Parathyroid adenoma (tissue), 2 donors: Measurements from ENCODE around the gene HOXC13.

ENCODE experiments used
- H2AFZ ChIP-seq: fragments of 300-600 bp; sonication (generic); one replicate; pipeline ENCODE4 v1.7.0; 2017; ENCODE audit warnings: antibody characterized with exemption, mild to moderate bottlenecking
- H3K27ac ChIP-seq: fragments of 300-600 bp; sonication (generic); one replicate; pipeline ENCODE4 v1.7.0; 2017
- H3K27me3 ChIP-seq: fragments of 300-600 bp; sonication (generic); one replicate; pipeline ENCODE4 v1.7.0; 2017; ENCODE audit warnings: low read length; ENCODE audit not compliant: control insufficient read depth, insufficient read depth
- H3K36me3 ChIP-seq: fragments of 300-600 bp; sonication (generic); one replicate; pipeline ENCODE4 v1.7.0; 2017; ENCODE audit warnings: low read length; ENCODE audit not compliant: control insufficient read depth, insufficient read depth
- H3K4me1 ChIP-seq: fragments of 300-600 bp; sonication (generic); one replicate; pipeline ENCODE4 v1.7.0; 2017; ENCODE audit warnings: control low read depth
- H3K4me2 ChIP-seq: fragments of 300-600 bp; sonication (generic); one replicate; pipeline ENCODE4 v1.7.0; 2017; ENCODE audit warnings: low read length
- H3K4me3 ChIP-seq: fragments of 300-600 bp; sonication (generic); one replicate; pipeline ENCODE4 v1.7.0; 2017; ENCODE audit warnings: low read depth, low read length
- H3K79me2 ChIP-seq: fragments of 300-600 bp; sonication (generic); one replicate; pipeline ENCODE4 v1.7.0; 2017; ENCODE audit warnings: control low read depth
- H3K9ac ChIP-seq: fragments of 300-600 bp; sonication (generic); one replicate; pipeline ENCODE4 v1.7.0; 2017; ENCODE audit warnings: mild to moderate bottlenecking
- H3K9me3 ChIP-seq: fragments of 300-600 bp; sonication (generic); one replicate; pipeline ENCODE4 v1.7.0; 2017; ENCODE audit warnings: low read length; ENCODE audit not compliant: control insufficient read depth
- TF ChIP-seq, protein P1 (sequence below): fragments of 300-600 bp; sonication (generic); IDR thresholded peaks from one replicate; pipeline ENCODE4 v1.7.0; 2017; ENCODE audit warnings: antibody characterized with exemption, mild to moderate bottlenecking
- donor health status: primary hyperparathyroidism.

The HOXC13 gene

DNA sequence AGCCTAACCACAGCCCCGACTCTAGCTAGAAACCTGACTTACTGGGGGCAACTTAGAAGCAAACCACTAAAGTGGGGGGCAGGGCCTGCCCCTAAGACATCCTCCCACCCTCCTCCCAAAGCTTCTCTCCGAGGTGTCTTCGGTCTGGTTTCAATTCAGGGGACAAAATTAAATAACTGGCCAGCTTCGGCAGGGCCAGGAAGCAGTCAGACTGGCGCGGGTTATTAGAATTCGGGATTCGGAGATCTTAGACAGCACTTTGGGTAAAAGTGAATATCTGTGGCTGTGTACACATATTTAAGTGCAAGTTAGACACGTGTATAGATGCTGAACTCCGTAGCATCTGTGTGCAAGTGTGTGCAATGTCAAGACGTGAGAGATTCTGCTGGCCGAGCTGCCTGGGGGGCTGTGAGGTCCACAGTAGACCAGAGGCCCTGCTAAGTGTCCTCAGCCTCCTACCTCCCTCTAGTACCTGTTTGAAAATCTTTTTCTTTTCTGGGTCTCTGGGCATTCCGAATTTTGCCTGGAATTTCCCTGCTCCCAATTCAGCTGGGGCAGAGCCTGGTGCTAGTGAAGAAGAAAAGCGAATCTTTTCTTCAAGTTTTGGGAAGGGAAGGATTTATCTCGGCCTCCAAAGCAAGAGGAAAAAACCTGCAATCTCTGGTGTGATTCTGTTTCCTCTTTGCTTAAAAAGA lies 42.3 kb downstream of the HOXC13 start:
- H3K9me3 ChIP-seq = no peaks in the 10 kb centered on the region
- H3K4me3 ChIP-seq = no peak overlapping the region
- H3K9ac ChIP-seq = no peak overlapping the region
- no peak overlapping the region for H2AFZ ChIP-seq
- no peaks in the 10 kb centered on the region for H3K4me1 ChIP-seq
- peaks cover 38% of the 10 kb centered on the region for H3K27me3 ChIP-seq
- H3K36me3 ChIP-seq = no peaks in the 10 kb centered on the region
- TF ChIP-seq, protein P1, sequence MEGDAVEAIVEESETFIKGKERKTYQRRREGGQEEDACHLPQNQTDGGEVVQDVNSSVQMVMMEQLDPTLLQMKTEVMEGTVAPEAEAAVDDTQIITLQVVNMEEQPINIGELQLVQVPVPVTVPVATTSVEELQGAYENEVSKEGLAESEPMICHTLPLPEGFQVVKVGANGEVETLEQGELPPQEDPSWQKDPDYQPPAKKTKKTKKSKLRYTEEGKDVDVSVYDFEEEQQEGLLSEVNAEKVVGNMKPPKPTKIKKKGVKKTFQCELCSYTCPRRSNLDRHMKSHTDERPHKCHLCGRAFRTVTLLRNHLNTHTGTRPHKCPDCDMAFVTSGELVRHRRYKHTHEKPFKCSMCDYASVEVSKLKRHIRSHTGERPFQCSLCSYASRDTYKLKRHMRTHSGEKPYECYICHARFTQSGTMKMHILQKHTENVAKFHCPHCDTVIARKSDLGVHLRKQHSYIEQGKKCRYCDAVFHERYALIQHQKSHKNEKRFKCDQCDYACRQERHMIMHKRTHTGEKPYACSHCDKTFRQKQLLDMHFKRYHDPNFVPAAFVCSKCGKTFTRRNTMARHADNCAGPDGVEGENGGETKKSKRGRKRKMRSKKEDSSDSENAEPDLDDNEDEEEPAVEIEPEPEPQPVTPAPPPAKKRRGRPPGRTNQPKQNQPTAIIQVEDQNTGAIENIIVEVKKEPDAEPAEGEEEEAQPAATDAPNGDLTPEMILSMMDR = no peak
- no peaks in the 10 kb centered on the region for H3K79me2 ChIP-seq
- H3K27ac ChIP-seq = no peak overlapping the region
- H3K4me2 ChIP-seq = no peak overlapping the region

DNA sequence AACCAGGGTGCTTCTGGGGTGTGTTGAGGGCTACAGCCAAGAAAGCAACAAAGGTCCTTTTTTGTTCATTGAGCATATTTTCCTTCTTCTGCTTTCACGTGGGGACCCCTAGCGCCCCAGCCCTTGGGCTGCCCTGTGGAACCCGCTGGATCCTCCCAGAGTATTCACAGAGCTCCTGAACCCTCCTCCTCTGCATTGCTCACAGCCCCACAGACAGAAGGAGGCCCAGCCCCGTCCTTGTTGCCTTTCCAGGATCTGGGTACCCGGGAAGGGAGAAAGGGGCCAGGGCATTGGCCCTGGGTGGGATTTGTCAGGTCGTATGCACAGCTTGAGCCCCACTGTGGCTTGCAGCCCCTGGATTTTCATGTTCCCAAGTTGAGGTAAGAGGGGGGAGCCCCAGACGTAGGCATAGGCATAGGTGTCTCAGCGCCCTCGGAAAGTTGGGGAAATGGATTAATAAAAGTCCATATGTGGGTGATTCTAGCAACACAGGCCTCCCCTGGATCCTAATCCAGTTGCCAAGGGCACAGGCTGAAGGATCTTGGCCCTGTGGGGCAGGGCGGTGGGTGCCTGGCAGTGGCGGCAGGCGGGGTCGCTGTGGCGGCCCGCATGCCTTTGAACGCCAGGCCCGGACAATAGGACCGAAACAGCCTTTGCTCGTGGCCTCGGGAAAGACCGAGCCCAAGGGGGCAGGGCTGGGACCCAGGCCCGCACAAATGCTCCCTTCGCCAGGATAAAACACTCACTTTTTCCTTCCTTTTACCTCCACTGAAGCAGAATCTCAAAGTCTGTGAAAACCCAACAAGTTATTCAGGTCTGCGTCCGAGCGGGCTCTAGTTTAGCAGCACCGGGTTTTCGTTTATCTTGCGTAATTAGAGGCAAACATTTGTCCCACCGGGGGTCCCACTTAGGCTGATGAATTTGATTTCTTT lies 43.3 kb downstream of the HOXC13 start:
- Histone ChIP-seq H3K4me1 (no peaks in the 10 kb centered on the region), H3K9ac (no peak overlapping the region), H3K4me2 (no peak overlapping the region), H2AFZ (no peak overlapping the region), H3K9me3 (no peaks in the 10 kb centered on the region), H3K27ac (no peak overlapping the region), H3K79me2 (no peaks in the 10 kb centered on the region), H3K27me3 (peaks cover 37% of the 10 kb centered on the region), H3K4me3 (no peak overlapping the region), H3K36me3 (no peaks in the 10 kb centered on the region)
- TF ChIP-seq, protein P1 = no peak

DNA sequence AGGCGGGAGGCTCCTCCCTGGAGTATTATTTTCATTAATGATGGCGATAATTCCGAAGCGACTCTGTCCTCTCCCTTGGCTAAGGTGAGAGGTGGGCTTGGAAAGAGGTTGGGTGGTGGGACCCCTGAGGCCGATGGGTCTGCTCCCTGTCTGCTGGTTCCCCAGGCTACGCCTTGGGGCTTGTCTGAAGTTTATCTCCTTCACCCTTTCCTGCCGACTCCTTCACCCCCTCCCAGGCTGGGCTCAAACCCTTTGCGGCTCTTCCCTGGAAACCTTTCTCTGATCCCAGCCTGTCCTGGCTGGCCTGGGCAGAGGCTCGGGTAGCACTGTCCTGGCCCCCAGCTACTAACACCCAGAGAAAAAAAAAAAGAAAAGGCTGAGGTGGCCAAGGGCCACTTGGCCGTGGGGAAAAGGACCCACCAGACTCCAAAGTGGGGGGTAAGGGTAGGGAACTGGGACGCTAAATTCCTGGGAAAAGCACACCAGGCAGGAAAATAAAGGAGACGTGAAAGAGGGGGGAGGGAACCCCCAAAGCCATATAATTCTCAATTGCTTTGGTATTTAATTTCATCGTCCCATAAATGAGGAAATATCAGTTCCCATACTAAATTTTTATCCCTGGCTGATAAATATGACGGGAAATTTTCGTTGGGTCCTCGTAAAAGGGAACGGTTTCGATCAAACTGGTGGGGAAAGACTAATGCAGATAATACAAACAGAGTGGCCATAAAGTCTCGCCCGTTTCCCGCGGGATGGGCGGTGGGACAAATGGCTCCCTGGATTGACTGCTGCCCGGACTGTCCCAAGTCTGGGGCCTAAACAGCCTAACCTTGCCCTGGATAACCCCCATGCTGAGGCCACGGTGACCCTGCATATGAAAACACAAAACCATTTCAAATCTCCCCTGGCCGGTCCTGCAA lies 44.3 kb downstream of the HOXC13 start:
- Histone ChIP-seq H3K4me1 (no peaks in the 10 kb centered on the region), H3K27me3 (peaks cover 37% of the 10 kb centered on the region), H3K36me3 (no peaks in the 10 kb centered on the region), H3K9ac (no peak overlapping the region), H3K27ac (no peak overlapping the region), H3K9me3 (no peaks in the 10 kb centered on the region), H2AFZ (no peak overlapping the region), H3K4me2 (no peak overlapping the region), H3K79me2 (no peaks in the 10 kb centered on the region), H3K4me3 (no peak overlapping the region)
- TF ChIP-seq, protein P1 = no peak

DNA sequence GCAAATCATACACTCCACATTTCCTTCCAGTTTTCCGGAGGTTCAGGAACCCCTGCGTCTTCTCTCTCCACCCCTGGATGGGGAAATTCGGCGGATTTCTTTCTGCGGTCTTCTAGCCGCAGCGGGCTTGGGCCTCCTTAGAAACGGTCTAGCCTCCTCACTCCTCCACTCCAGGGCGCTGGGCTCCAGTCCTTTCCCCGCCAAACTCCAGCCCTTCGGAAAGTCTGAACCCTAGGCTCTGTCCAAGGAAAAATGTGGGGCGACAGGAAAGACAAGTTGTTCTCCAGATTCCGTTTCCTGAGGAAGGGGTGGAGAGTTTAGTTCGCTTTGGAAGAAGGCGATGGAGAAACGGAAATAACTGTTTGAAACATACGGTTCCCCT lies 44.9 kb downstream of the HOXC13 start:
- no peak overlapping the region for H3K27ac ChIP-seq
- TF ChIP-seq, protein P1 = no peak
- H3K36me3 ChIP-seq = no peaks in the 10 kb centered on the region
- no peak overlapping the region for H3K4me3 ChIP-seq
- H3K9ac ChIP-seq = no peak overlapping the region
- no peaks in the 10 kb centered on the region for H3K4me1 ChIP-seq
- H3K79me2 ChIP-seq = no peaks in the 10 kb centered on the region
- no peak overlapping the region for H3K4me2 ChIP-seq
- H3K9me3 ChIP-seq = no peaks in the 10 kb centered on the region
- no peak overlapping the region for H2AFZ ChIP-seq
- peaks cover 37% of the 10 kb centered on the region for H3K27me3 ChIP-seq
